Uterus (tissue), 2 donors: ENCODE results near the gene ZC3H15.

Experiments used
- POLR2A ChIP-seq, 2 donors: fragments of 450-650 bp; IDR thresholded peaks; one replicate each; pipeline ENCODE4 v1.6.1; 2016; ENCODE audit warnings: antibody characterized with exemption in 2 of 2, mild to moderate bottlenecking in 1 of 2, moderate library complexity in 1 of 2
- TF ChIP-seq, protein P1 (sequence below), 4 experiments: fragments of 200-600 bp in 2 of 4; fragments of 450-650 bp in 2 of 4; sonication (generic) in 2 of 4; IDR thresholded peaks; one replicate each; pipeline ENCODE4 v1.5.1; 2016 to 2019; ENCODE audit warnings: antibody characterized with exemption in 4 of 4, mild to moderate bottlenecking in 2 of 4, moderate library complexity in 1 of 4

DNA sequence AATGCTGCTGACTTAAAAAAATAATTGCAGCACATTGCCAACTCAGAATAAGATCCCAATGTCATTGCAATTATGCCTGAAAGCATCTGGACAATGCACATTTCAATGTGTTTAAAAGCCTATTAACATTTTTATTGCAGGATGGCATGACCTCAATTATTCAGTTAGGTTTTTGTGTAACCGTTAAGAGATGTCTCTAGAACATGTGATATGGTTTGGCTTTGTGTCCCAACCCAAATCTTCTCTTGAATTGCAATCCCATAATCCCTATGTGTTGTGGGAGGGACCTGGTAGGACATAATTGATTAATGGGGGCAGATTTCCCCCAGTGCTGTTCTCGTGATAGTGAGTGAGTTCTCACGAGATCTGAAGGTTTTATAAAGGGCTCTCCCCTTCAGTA lies 43.2 kb upstream of the ZC3H15 start:
- TF ChIP-seq, protein P1, sequence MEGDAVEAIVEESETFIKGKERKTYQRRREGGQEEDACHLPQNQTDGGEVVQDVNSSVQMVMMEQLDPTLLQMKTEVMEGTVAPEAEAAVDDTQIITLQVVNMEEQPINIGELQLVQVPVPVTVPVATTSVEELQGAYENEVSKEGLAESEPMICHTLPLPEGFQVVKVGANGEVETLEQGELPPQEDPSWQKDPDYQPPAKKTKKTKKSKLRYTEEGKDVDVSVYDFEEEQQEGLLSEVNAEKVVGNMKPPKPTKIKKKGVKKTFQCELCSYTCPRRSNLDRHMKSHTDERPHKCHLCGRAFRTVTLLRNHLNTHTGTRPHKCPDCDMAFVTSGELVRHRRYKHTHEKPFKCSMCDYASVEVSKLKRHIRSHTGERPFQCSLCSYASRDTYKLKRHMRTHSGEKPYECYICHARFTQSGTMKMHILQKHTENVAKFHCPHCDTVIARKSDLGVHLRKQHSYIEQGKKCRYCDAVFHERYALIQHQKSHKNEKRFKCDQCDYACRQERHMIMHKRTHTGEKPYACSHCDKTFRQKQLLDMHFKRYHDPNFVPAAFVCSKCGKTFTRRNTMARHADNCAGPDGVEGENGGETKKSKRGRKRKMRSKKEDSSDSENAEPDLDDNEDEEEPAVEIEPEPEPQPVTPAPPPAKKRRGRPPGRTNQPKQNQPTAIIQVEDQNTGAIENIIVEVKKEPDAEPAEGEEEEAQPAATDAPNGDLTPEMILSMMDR (IDR thresholded peaks at IDR 0.05) = no peak
- no peak for TF ChIP-seq POLR2A (IDR thresholded peaks at IDR 0.05)
